SK-N-SH treated with all-trans-retinoic acid at 6 μM for 48 hours (cell line): Measurements from ENCODE around the gene RPRD1B.

ENCODE experiments used
- ATAC-seq: fragments of 200-7000 bp; cut with Tn5 transposase; 3 replicates; pipeline ENCODE4 v1.9.1; 2020; ENCODE audit warnings: mild to moderate bottlenecking, moderate library complexity
- ARNTL ChIP-seq: fragments of 450-650 bp; formaldehyde crosslinking; IDR thresholded peaks from 2 replicates; pipeline ENCODE4 v1.5.0; 2020; ENCODE audit warnings: low read depth, mild to moderate bottlenecking, moderate library complexity, borderline replicate concordance
- BACH2 ChIP-seq: fragments of 250-450 bp; sonication (Bioruptor Pico); IDR thresholded peaks from 2 replicates; pipeline ENCODE4 v1.9.0; 2021; ENCODE audit warnings: mild to moderate bottlenecking, borderline replicate concordance
- CSDC2 ChIP-seq: fragments of 250-450 bp; sonication (Bioruptor Pico); IDR thresholded peaks from 2 replicates; pipeline ENCODE4 v1.5.0; 2020; ENCODE audit warnings: mild to moderate bottlenecking, moderate library complexity
- ESRRG ChIP-seq: fragments of 250-450 bp; sonication (Bioruptor Pico); IDR thresholded peaks from 2 replicates; pipeline ENCODE4 v1.6.1; 2021; ENCODE audit warnings: mild to moderate bottlenecking
- GLIS3 ChIP-seq: fragments of 250-450 bp; sonication (Bioruptor Pico); IDR thresholded peaks from 2 replicates; pipeline ENCODE4 v1.5.0; 2020; ENCODE audit warnings: mild to moderate bottlenecking, moderate library complexity
- ISL1 ChIP-seq: fragments of 250-450 bp; sonication (Bioruptor Pico); IDR thresholded peaks from 2 replicates; pipeline ENCODE4 v2.1.2; 2022; ENCODE audit warnings: mild to moderate bottlenecking, moderate library complexity
- OSR1 ChIP-seq: fragments of 250-450 bp; sonication (Bioruptor Pico); IDR thresholded peaks from 2 replicates; pipeline ENCODE4 v1.8.0; 2022; ENCODE audit warnings: moderate library complexity, mild to moderate bottlenecking, inconsistent platforms
- PPARA ChIP-seq: fragments of 250-450 bp; sonication (Bioruptor Pico); IDR thresholded peaks from 2 replicates; pipeline ENCODE4 v1.5.0; 2020; ENCODE audit warnings: mild to moderate bottlenecking, borderline replicate concordance
- RARB ChIP-seq: fragments of 250-450 bp; sonication (Bioruptor Pico); IDR thresholded peaks from 2 replicates; pipeline ENCODE4 v1.8.0; 2021; ENCODE audit warnings: mild to moderate bottlenecking, moderate library complexity
- SNAI2 ChIP-seq: fragments of 250-450 bp; sonication (Bioruptor Pico); IDR thresholded peaks from 2 replicates; pipeline ENCODE4 v1.5.0; 2020; ENCODE audit warnings: mild to moderate bottlenecking, moderate library complexity
- TCF4 ChIP-seq: fragments of 250-450 bp; sonication (Bioruptor Pico); IDR thresholded peaks from 2 replicates; pipeline ENCODE4 v1.8.0; 2021; ENCODE audit warnings: mild to moderate bottlenecking, moderate library complexity, borderline replicate concordance
- TOX ChIP-seq: fragments of 250-450 bp; sonication (Bioruptor Pico); IDR thresholded peaks from 2 replicates; pipeline ENCODE4 v1.8.0; 2021; ENCODE audit warnings: mild to moderate bottlenecking, moderate library complexity, borderline replicate concordance
- ZC3H10 ChIP-seq: fragments of 250-450 bp; sonication (Bioruptor Pico); IDR thresholded peaks from 2 replicates; pipeline ENCODE4 v1.5.1; 2021; ENCODE audit warnings: mild to moderate bottlenecking, moderate library complexity
- ZFP3 ChIP-seq: fragments of 250-450 bp; sonication (Bioruptor Pico); IDR thresholded peaks from 2 replicates; pipeline ENCODE4 v1.5.0; 2020; ENCODE audit warnings: mild to moderate bottlenecking, moderate library complexity
- ZFP30 ChIP-seq: fragments of 450-650 bp; formaldehyde crosslinking; IDR thresholded peaks from 2 replicates; pipeline ENCODE4 v1.5.0; 2022; ENCODE audit warnings: mild to moderate bottlenecking, moderate library complexity
- ZNF565 ChIP-seq: fragments of 450-650 bp; formaldehyde crosslinking; conservative IDR thresholded peaks from 2 replicates; pipeline ENCODE4 v1.5.0; 2020; ENCODE audit warnings: low read depth, mild to moderate bottlenecking, moderate library complexity
- ZNF70 ChIP-seq: fragments of 450-650 bp; formaldehyde crosslinking; IDR thresholded peaks from 2 replicates; pipeline ENCODE4 v1.5.0; 2020; ENCODE audit warnings: mild to moderate bottlenecking, moderate library complexity
- ZNF8 ChIP-seq: fragments of 450-650 bp; formaldehyde crosslinking; IDR thresholded peaks from 2 replicates; pipeline ENCODE4 v1.5.0; 2020; ENCODE audit warnings: mild to moderate bottlenecking, moderate library complexity
- TF ChIP-seq, protein P1 (sequence below): fragments of 250-450 bp; sonication (Bioruptor Pico); IDR thresholded peaks from 2 replicates; pipeline ENCODE4 v1.8.0; 2020; ENCODE audit warnings: mild to moderate bottlenecking, moderate library complexity, borderline replicate concordance
- TF ChIP-seq, protein P2 (sequence below): fragments of 250-450 bp; sonication (Bioruptor Pico); IDR thresholded peaks from 2 replicates; pipeline ENCODE4 v1.5.1; 2021; ENCODE audit warnings: mild to moderate bottlenecking, moderate library complexity
- TF ChIP-seq, protein P3 (sequence below): fragments of 250-450 bp; sonication (Bioruptor Pico); IDR thresholded peaks from 2 replicates; pipeline ENCODE4 v1.5.1; 2020; ENCODE audit warnings: low read depth, mild to moderate bottlenecking, moderate library complexity
- TF ChIP-seq, protein P4 (sequence below): fragments of 250-450 bp; sonication (Bioruptor Pico); IDR thresholded peaks from 2 replicates; pipeline ENCODE4 v1.5.0; 2020; ENCODE audit warnings: mild to moderate bottlenecking, moderate library complexity
- TF ChIP-seq, protein P5 (sequence below): fragments of 250-450 bp; sonication (Bioruptor Pico); IDR thresholded peaks from 2 replicates; pipeline ENCODE4 v1.8.0; 2021; ENCODE audit warnings: low read depth, mild to moderate bottlenecking, moderate library complexity, borderline replicate concordance

The RPRD1B gene

DNA sequence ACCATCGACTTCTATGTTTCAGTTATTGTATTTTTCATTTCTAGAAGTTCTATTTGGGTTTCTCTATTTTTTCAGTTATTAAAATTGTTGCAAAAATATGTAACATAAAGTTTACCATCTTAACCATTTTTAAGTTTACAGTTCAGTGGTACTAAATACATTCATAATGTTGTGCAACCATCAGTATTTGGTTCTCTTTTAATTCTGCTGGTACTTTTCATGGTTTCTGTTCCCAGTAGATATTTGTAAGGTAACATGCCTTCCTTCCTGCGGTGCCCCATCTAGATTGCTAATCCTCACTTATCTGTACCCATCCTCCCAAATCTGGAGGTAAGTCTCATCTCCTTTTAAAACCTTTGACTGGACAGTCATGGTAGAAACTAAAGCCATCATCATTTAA lies 83.7 kb downstream of the RPRD1B start:
- ATAC-seq: no peak
- 0 out of 2 replicates have a peak, but pooled peaks have one; percentile 37 for TF ChIP-seq CSDC2
- no peak for TF ChIP-seq ZNF565 (CRISPR knock-in tag)

DNA sequence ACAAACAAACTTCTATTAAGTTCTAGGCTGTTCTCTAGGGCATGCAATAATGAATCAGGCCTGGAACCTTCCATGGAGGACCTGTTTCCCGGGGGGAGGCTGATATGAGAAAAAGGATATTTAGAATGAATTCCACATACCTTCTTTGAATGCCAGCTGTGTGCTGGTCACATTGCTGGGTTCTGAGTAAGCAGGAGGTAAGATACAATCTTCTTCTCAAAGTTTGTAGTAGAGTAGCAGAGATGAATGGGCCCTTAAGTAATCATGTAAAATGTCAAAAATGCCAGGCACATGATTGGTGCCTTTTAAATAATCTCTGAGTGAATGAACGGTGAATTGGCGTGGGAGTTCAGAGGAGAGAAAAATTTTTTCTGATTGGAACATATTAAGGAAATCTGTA lies 84.1 kb downstream of the RPRD1B start:
- ATAC-seq: peak; percentile 68
- TF ChIP-seq, protein P1, sequence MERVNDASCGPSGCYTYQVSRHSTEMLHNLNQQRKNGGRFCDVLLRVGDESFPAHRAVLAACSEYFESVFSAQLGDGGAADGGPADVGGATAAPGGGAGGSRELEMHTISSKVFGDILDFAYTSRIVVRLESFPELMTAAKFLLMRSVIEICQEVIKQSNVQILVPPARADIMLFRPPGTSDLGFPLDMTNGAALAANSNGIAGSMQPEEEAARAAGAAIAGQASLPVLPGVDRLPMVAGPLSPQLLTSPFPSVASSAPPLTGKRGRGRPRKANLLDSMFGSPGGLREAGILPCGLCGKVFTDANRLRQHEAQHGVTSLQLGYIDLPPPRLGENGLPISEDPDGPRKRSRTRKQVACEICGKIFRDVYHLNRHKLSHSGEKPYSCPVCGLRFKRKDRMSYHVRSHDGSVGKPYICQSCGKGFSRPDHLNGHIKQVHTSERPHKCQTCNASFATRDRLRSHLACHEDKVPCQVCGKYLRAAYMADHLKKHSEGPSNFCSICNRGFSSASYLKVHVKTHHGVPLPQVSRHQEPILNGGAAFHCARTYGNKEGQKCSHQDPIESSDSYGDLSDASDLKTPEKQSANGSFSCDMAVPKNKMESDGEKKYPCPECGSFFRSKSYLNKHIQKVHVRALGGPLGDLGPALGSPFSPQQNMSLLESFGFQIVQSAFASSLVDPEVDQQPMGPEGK (CRISPR knock-in tag): peak; percentile 67; the same call in 1 of the 2 replicates
- TF ChIP-seq, protein P2, sequence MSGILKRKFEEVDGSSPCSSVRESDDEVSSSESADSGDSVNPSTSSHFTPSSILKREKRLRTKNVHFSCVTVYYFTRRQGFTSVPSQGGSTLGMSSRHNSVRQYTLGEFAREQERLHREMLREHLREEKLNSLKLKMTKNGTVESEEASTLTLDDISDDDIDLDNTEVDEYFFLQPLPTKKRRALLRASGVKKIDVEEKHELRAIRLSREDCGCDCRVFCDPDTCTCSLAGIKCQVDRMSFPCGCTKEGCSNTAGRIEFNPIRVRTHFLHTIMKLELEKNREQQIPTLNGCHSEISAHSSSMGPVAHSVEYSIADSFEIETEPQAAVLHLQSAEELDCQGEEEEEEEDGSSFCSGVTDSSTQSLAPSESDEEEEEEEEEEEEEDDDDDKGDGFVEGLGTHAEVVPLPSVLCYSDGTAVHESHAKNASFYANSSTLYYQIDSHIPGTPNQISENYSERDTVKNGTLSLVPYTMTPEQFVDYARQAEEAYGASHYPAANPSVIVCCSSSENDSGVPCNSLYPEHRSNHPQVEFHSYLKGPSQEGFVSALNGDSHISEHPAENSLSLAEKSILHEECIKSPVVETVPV (CRISPR knock-in tag): 0 out of 2 replicates have a peak, but pooled peaks have one; percentile 43
- TF ChIP-seq ZFP30 (CRISPR knock-in tag) (no peak), OSR1 (CRISPR knock-in tag) (no peak), PPARA (CRISPR knock-in tag) (no peak), SNAI2 (CRISPR knock-in tag) (no peak), ZFP3 (CRISPR knock-in tag) (peak; percentile 70; the same call in 1 of the 2 replicates), ZNF565 (CRISPR knock-in tag) (no peak), TOX (no peak; the same call in 1 of the 2 replicates), ZC3H10 (CRISPR knock-in tag) (peak; percentile 29; the same call in 1 of the 2 replicates), ZNF70 (no peak), GLIS3 (CRISPR knock-in tag) (no peak), TCF4 (CRISPR knock-in tag) (no peak), BACH2 (CRISPR knock-in tag) (no peak), ESRRG (CRISPR knock-in tag) (no peak), RARB (CRISPR knock-in tag) (no peak), ZNF8 (CRISPR knock-in tag) (no peak), ARNTL (CRISPR knock-in tag) (no peak), CSDC2 (no peak; the same call in 1 of the 2 replicates), ISL1 (CRISPR knock-in tag) (peak; percentile 96)
- TF ChIP-seq, protein P3, sequence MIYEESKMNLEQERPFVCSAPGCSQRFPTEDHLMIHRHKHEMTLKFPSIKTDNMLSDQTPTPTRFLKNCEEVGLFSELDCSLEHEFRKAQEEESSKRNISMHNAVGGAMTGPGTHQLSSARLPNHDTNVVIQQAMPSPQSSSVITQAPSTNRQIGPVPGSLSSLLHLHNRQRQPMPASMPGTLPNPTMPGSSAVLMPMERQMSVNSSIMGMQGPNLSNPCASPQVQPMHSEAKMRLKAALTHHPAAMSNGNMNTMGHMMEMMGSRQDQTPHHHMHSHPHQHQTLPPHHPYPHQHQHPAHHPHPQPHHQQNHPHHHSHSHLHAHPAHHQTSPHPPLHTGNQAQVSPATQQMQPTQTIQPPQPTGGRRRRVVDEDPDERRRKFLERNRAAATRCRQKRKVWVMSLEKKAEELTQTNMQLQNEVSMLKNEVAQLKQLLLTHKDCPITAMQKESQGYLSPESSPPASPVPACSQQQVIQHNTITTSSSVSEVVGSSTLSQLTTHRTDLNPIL: peak; percentile 93
- TF ChIP-seq, protein P4, sequence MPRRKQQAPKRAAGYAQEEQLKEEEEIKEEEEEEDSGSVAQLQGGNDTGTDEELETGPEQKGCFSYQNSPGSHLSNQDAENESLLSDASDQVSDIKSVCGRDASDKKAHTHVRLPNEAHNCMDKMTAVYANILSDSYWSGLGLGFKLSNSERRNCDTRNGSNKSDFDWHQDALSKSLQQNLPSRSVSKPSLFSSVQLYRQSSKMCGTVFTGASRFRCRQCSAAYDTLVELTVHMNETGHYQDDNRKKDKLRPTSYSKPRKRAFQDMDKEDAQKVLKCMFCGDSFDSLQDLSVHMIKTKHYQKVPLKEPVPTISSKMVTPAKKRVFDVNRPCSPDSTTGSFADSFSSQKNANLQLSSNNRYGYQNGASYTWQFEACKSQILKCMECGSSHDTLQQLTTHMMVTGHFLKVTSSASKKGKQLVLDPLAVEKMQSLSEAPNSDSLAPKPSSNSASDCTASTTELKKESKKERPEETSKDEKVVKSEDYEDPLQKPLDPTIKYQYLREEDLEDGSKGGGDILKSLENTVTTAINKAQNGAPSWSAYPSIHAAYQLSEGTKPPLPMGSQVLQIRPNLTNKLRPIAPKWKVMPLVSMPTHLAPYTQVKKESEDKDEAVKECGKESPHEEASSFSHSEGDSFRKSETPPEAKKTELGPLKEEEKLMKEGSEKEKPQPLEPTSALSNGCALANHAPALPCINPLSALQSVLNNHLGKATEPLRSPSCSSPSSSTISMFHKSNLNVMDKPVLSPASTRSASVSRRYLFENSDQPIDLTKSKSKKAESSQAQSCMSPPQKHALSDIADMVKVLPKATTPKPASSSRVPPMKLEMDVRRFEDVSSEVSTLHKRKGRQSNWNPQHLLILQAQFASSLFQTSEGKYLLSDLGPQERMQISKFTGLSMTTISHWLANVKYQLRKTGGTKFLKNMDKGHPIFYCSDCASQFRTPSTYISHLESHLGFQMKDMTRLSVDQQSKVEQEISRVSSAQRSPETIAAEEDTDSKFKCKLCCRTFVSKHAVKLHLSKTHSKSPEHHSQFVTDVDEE (CRISPR knock-in tag): no peak
- TF ChIP-seq, protein P5, sequence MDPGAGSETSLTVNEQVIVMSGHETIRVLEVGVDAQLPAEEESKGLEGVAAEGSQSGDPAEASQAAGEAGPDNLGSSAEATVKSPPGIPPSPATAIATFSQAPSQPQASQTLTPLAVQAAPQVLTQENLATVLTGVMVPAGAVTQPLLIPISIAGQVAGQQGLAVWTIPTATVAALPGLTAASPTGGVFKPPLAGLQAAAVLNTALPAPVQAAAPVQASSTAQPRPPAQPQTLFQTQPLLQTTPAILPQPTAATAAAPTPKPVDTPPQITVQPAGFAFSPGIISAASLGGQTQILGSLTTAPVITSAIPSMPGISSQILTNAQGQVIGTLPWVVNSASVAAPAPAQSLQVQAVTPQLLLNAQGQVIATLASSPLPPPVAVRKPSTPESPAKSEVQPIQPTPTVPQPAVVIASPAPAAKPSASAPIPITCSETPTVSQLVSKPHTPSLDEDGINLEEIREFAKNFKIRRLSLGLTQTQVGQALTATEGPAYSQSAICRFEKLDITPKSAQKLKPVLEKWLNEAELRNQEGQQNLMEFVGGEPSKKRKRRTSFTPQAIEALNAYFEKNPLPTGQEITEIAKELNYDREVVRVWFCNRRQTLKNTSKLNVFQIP (CRISPR knock-in tag): no peak

DNA sequence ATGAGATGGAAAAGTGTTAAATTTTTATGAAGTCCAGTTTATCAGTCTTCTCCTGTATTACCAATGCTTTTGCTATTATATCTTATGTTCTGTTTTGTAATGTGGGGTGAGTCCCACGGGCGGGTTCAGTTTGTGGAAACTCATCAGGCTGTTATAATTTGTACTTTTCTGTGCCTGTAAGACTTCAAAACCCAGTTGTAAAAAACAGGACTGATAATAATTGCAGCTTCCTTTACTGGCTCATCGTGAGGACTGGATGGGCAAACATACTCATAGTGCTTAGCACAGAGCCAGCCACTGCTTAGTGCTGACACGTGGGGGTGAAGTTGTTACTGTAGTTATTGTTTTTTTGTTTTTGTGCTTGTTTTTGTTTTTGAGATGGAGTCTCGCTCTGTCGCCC lies 85.9 kb downstream of the RPRD1B start:
- ATAC-seq: no peak
- TF ChIP-seq RARB (CRISPR knock-in tag) (no peak), ZC3H10 (CRISPR knock-in tag) (no peak), ZNF70 (no peak), TOX (no peak), OSR1 (CRISPR knock-in tag) (no peak), ESRRG (CRISPR knock-in tag) (no peak), ZNF8 (CRISPR knock-in tag) (no peak), GLIS3 (CRISPR knock-in tag) (no peak), BACH2 (CRISPR knock-in tag) (no peak), SNAI2 (CRISPR knock-in tag) (no peak), ZNF565 (CRISPR knock-in tag) (no peak), ZFP30 (CRISPR knock-in tag) (no peak), TCF4 (CRISPR knock-in tag) (no peak), ARNTL (CRISPR knock-in tag) (no peak), CSDC2 (no peak)
- TF ChIP-seq, protein P5 (CRISPR knock-in tag): no peak
